SK-N-SH (cell line): ENCODE measurements around the gene RFLNA. TPM values are rescaled to one million over a fixed set of nuclear protein-coding genes. Genes with fewer than 3 reads are reported as not detected.

Source experiments
- CTCF ChIA-PET: fragments of 300-600, 350-600 bp; formaldehyde crosslinking; extraction: SDS; loops from one replicate; lab custom pipeline; 2021; lab: Yijun Ruan, JAX
- POLR2A ChIA-PET: fragments of 350-600 bp; sonication (Branson Sonifier 250); formaldehyde crosslinking; extraction: SDS; loops from one replicate; lab custom pipeline; 2020; ENCODE audit warnings: antibody characterized with exemption, inconsistent platforms; lab: Yijun Ruan, JAX
- DNase-seq: peaks from one replicate; pipeline ENCODE4 v3.0.0; 2012
- H2AFZ ChIP-seq: fragments of 200-600 bp; sonication (generic); 2 replicates; pipeline ENCODE4 v1.8.1; 2016; ENCODE audit warnings: antibody characterized with exemption, mild to moderate bottlenecking, low read depth
- H3F3A ChIP-seq: fragments of 200-600 bp; sonication (generic); replicated peaks from 2 replicates; pipeline ENCODE3; 2016; ENCODE audit warnings: antibody characterized with exemption, mild to moderate bottlenecking; ENCODE audit not compliant: insufficient read depth
- H3K27ac ChIP-seq, 2 experiments: fragments of 200-500 bp in 1 of 2; fragments of 200-600 bp in 1 of 2; sonication (Bioruptor generic) in 1 of 2; sonication (generic), shearing (Covaris generic) in 1 of 2; 2 replicates each; pipeline versions ENCODE4 v1.5.1 to v1.6.1; 2014 to 2016; ENCODE audit warnings: low read depth in 2 of 2, inconsistent platforms in 1 of 2, low read length in 1 of 2, mild to moderate bottlenecking in 1 of 2, mixed read lengths in 1 of 2
- H3K27me3 ChIP-seq: fragments of 200-600 bp; sonication (generic), shearing (Covaris generic); 2 replicates; pipeline ENCODE4 v1.6.1; 2016; ENCODE audit warnings: mixed run types; ENCODE audit not compliant: insufficient read depth
- H3K36me3 ChIP-seq, 2 experiments: fragments of 200-500 bp in 1 of 2; fragments of 200-600 bp in 1 of 2; sonication (Bioruptor generic) in 1 of 2; sonication (generic) in 1 of 2; replicated peaks in 1 of 2; 2 replicates each; pipeline versions ENCODE3 to v1.5.1; 2014 to 2016; ENCODE audit warnings: low read length in 1 of 2, mild to moderate bottlenecking in 1 of 2; ENCODE audit not compliant: insufficient read depth in 2 of 2, control insufficient read depth in 1 of 2
- H3K4me1 ChIP-seq, 2 experiments: fragments of 200-500 bp in 1 of 2; fragments of 200-600 bp in 1 of 2; sonication (Bioruptor generic) in 1 of 2; sonication (generic), shearing (Covaris generic) in 1 of 2; 2 replicates each; pipeline versions ENCODE4 v1.5.1 to v1.6.1; 2014 to 2016; ENCODE audit warnings: low read depth in 1 of 2, low read length in 1 of 2, mixed run types in 1 of 2; ENCODE audit not compliant: insufficient read depth in 2 of 2, control insufficient read depth in 1 of 2
- H3K4me2 ChIP-seq: fragments of 200-600 bp; sonication (generic), shearing (Covaris generic); 2 replicates; pipeline ENCODE4 v1.6.1; 2017; ENCODE audit warnings: mixed run types
- H3K4me3 ChIP-seq, 2 experiments: fragments of 200-500 bp in 1 of 2; fragments of 200-600 bp in 1 of 2; sonication (Bioruptor generic) in 1 of 2; sonication (generic), shearing (Covaris generic) in 1 of 2; 2 replicates each; pipeline versions ENCODE4 v1.5.1 to v1.8.1; 2014 to 2016; ENCODE audit warnings: low read depth in 2 of 2, inconsistent platforms in 1 of 2, low read length in 1 of 2, mild to moderate bottlenecking in 1 of 2, mixed read lengths in 1 of 2, moderate library complexity in 1 of 2
- H3K79me2 ChIP-seq: fragments of 200-600 bp; sonication (generic); 2 replicates; pipeline ENCODE4 v1.8.1; 2017; ENCODE audit warnings: mild to moderate bottlenecking; ENCODE audit not compliant: insufficient read depth
- H3K9ac ChIP-seq: fragments of 200-600 bp; sonication (generic); 2 replicates; pipeline ENCODE4 v1.6.1; 2017; ENCODE audit warnings: mixed run types
- H3K9me2 ChIP-seq: fragments of 200-600 bp; sonication (generic); 2 replicates; pipeline ENCODE4 v1.6.1; 2017; ENCODE audit warnings: mixed run types
- H3K9me3 ChIP-seq: fragments of 200-600 bp; sonication (generic); 2 replicates; pipeline ENCODE4 v1.6.1; 2017; ENCODE audit warnings: mixed run types, mild to moderate bottlenecking, moderate library complexity
- H4K20me1 ChIP-seq: fragments of 200-600 bp; sonication (generic); 2 replicates; pipeline ENCODE4 v1.6.1; 2017; ENCODE audit warnings: mild to moderate bottlenecking, mixed run types; ENCODE audit not compliant: insufficient read depth
- ELF1 ChIP-seq: IDR thresholded peaks from 2 replicates; pipeline ENCODE4 v1.4.0; 2012
- EP300 ChIP-seq, 2 experiments: IDR thresholded peaks; 2 replicates each; pipeline versions ENCODE4 v1.4.0 to v1.6.1; 2012; ENCODE audit warnings: borderline replicate concordance in 1 of 2, low read depth in 1 of 2, low read length in 1 of 2
- FOSL2 ChIP-seq: IDR thresholded peaks from 2 replicates; pipeline ENCODE4 v1.4.0; 2012; ENCODE audit warnings: low read depth, mild to moderate bottlenecking, moderate library complexity, borderline replicate concordance
- MEF2A ChIP-seq: IDR thresholded peaks from 2 replicates; pipeline ENCODE4 v1.4.0; 2012; ENCODE audit warnings: low read depth, borderline replicate concordance
- NFIC ChIP-seq: IDR thresholded peaks from 2 replicates; pipeline ENCODE4 v1.4.0; 2012; ENCODE audit warnings: borderline replicate concordance
- NRF1 ChIP-seq: IDR thresholded peaks from 2 replicates; pipeline ENCODE4 v1.6.1; 2012; ENCODE audit warnings: low read depth, mild to moderate bottlenecking, low read length
- POLR2AphosphoS5 ChIP-seq: IDR thresholded peaks from 2 replicates; pipeline ENCODE4 v1.6.1; 2012; ENCODE audit warnings: low read depth, low read length
- RAD21 ChIP-seq: IDR thresholded peaks from 2 replicates; pipeline ENCODE4 v1.6.1; 2012; ENCODE audit warnings: mild to moderate bottlenecking, low read length
- RFX5 ChIP-seq: IDR thresholded peaks from 2 replicates; pipeline ENCODE4 v1.6.1; 2012; ENCODE audit warnings: mild to moderate bottlenecking, improper control_type of control experiment, low read length
- WGBS: methylation state at CpG from one replicate; pipeline ENCODE4 v1.1.6; 2017; ENCODE audit warnings: low lambda C conversion rate; 5-methylcytosine and 5-hydroxymethylcytosine counted together
- polyA plus RNA-seq, 3 experiments: library from polyadenylated mRNA; depleted of rRNA; stranded (reverse); fragments of >200 nt; gene quantifications; 2 replicates each; pipeline ENCODE4 v1.2.3, GENCODE V29; 2012
- TF ChIP-seq, protein P1 (sequence below): fragments of 150-350 bp; IDR thresholded peaks from 2 replicates; pipeline ENCODE4 v1.6.1; 2016; ENCODE audit warnings: mild to moderate bottlenecking, low read depth, low read length
- TF ChIP-seq, protein P2 (sequence below): IDR thresholded peaks from 2 replicates; pipeline ENCODE4 v1.6.1; 2012; ENCODE audit warnings: mild to moderate bottlenecking, low read depth, low read length, moderate library complexity
- TF ChIP-seq, protein P3 (sequence below): fragments of 150-350 bp; IDR thresholded peaks from 2 replicates; pipeline ENCODE4 v1.6.1; 2017; ENCODE audit warnings: antibody characterized with exemption, low read length, low read depth, borderline replicate concordance

RFLNA gene
- polyA plus RNA-seq, 1 of the 3 experiments (the other 2 are of a cell fraction) = 0.10 TPM

DNA sequence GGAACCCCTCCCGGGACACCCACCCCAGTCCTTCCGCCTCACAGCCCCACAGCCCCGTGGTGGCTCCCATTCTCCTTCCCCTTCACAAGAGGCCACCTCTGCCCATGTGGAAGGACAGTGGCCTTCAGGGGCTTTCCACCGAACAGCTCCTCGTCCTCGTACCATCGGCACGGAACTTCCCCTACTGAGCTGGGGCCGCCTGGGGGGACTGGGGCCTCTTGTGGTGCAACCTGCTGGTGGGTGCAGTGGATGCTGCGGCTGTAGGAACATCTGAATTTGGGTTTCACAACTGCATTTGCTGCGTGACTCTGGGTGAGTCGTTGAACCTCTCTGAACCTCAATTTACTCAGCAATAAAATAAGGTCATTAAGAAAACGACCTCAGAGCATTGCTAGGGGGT, 50.9 kb downstream of the RFLNA start:
- Histone ChIP-seq H3K4me1 (no peaks in the 10 kb centered on the region), H3K9me3 (no peaks in the 10 kb centered on the region), H3K9ac (no peak overlapping the region), H3F3A (no peaks in the 10 kb centered on the region), H4K20me1 (peaks cover 51% of the 10 kb centered on the region), H3K27me3 (no peaks in the 10 kb centered on the region), H3K27ac (no peak overlapping the region), H3K4me2 (no peak overlapping the region), H3K9me2 (no peaks in the 10 kb centered on the region), H3K36me3 (peaks cover 58 to 82% of the 10 kb centered on the region in 2 experiments), H3K4me3 (no peak overlapping the region), H3K79me2 (peaks cover 47% of the 10 kb centered on the region; the same call in 1 of the 2 replicates), H2AFZ (no peak overlapping the region)
- CTCF ChIA-PET = interaction anchor here (0.6 to 1.7 kb wide), 4 partner anchors 17 to 408 kb away, joined by 3 to 5 read pairs (median 3); no protein-coding TSS in a partner anchor
- WGBS = 97% methylated on average over 13 of the region's 13 CpGs
- TF ChIP-seq NFIC = no peak
- DNase-seq = no peak
- POLR2A ChIA-PET = interaction anchor here (0.8 kb wide), 1 partner anchor 23 kb away, joined by 3 read pairs; no protein-coding TSS in a partner anchor

DNA sequence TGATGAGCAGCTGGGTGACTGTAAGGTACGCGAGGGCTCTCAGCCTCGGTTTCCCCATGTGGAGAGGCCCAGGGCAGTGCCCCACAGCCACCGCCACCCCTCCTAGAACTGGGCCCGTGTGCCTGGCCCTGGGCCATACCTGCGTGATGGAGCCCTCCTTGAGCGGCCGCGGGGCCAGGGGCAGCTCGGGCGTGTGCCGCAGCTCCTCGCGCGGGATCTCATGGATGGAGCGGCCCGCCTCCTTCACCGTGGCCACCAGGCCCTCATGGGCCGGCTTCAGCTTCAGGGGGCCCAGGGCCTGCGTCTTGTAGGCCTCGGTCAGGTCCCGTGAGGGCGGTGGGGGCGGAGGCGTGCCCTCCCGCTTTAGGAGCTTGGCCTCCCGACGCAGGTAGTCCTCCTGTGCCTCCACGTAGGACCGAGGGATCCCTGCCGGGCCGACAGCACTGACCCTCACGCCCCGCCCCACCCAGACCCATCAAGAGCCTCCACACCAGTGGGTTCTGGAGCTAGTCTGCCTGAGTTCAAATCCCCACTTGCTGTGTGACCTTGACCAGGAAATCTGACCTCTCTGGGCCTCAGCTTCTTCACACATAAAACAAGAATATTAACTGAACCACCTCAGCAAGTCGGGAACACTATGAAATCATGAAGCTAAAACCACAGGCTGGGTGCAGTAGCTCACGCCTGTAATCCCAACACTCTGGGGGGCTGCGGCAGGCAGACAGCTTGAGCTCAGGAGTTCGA, 51.7 kb downstream of the RFLNA start:
- Histone ChIP-seq H3K27me3 (no peaks in the 10 kb centered on the region), H4K20me1 (peaks cover 51% of the 10 kb centered on the region), H3K27ac (no peak overlapping the region), H2AFZ (no peak overlapping the region)
- no peak for TF ChIP-seq RFX5
- no peak for TF ChIP-seq EP300 (IDR thresholded peaks at IDR 0.05; ENCODE audit: borderline replicate concordance in 1 of 2, low read depth in 1 of 2, low read length in 1 of 2)
- TF ChIP-seq NRF1 = no peak
- TF ChIP-seq, all 33 proteins: peak for 0
- H3K9me3 ChIP-seq = no peaks in the 10 kb centered on the region
- POLR2A ChIA-PET = interaction anchor here (0.8 kb wide), 1 partner anchor 23 kb away, joined by 3 read pairs; no protein-coding TSS in a partner anchor
- H3K9me2 ChIP-seq = no peaks in the 10 kb centered on the region
- peaks cover 57 to 88% of the 10 kb centered on the region in 2 experiments for H3K36me3 ChIP-seq
- no peak overlapping the region for H3K4me2 ChIP-seq
- DNase-seq = no peak
- CTCF ChIA-PET = interaction anchor here (0.7 to 1.9 kb wide), 11 partner anchors 10 to 425 kb away, joined by 3 to 6 read pairs (median 3); no protein-coding TSS in a partner anchor
- no peak overlapping the region for H3K4me3 ChIP-seq
- WGBS = 95% methylated on average over 24 of the region's 38 CpGs
- H3K4me1 ChIP-seq = no peaks in the 10 kb centered on the region
- H3K79me2 ChIP-seq = peaks cover 50% of the 10 kb centered on the region; the same call in 1 of the 2 replicates
- no peaks in the 10 kb centered on the region for H3F3A ChIP-seq
- H3K9ac ChIP-seq = no peak overlapping the region

DNA sequence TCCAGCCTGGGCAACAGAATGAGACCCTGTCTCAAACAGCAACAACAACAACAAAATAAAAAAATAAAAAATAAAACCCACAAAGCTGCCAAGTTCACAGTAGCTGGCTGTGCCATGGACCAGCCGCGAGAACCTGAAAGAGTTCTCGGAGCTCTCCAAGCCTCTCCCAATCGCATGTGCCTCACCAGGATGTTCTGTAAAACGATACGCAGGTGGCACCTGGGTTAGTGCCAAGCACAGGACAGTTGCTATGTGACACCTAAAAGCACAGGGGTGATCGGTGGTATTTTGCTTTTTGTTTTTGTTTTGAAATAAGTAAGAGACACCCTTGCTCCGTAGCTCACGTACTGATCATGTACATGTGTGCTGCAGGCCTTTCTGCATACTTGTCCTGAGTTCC, 52.4 kb downstream of the RFLNA start:
- H3K27me3 ChIP-seq = no peaks in the 10 kb centered on the region
- no peak overlapping the region for H2AFZ ChIP-seq
- H3K36me3 ChIP-seq = peaks cover 60 to 90% of the 10 kb centered on the region in 2 experiments
- no peaks in the 10 kb centered on the region for H3K4me1 ChIP-seq
- WGBS = 90% methylated on average over 9 of the region's 9 CpGs
- H4K20me1 ChIP-seq = peaks cover 53% of the 10 kb centered on the region
- H3K9me2 ChIP-seq = no peaks in the 10 kb centered on the region
- H3F3A ChIP-seq = peaks cover 5% of the 10 kb centered on the region
- no peak overlapping the region for H3K27ac ChIP-seq
- H3K4me2 ChIP-seq = no peak overlapping the region
- no peak overlapping the region for H3K4me3 ChIP-seq
- CTCF ChIA-PET = interaction anchor here (0.7 to 1.9 kb wide), 9 partner anchors 9 to 424 kb away, joined by 3 to 6 read pairs (median 4); no protein-coding TSS in a partner anchor
- DNase-seq = no peak
- no peaks in the 10 kb centered on the region for H3K9me3 ChIP-seq
- no peak overlapping the region for H3K9ac ChIP-seq
- POLR2A ChIA-PET = no interaction called here
- peaks cover 54% of the 10 kb centered on the region; the same call in 1 of the 2 replicates for H3K79me2 ChIP-seq
- TF ChIP-seq EP300 (IDR thresholded peaks at IDR 0.05; ENCODE audit: borderline replicate concordance in 1 of 2, low read depth in 1 of 2, low read length in 1 of 2) (no peak), RAD21 (no peak), NRF1 (no peak), ELF1 (no peak), FOSL2 (no peak), POLR2AphosphoS5 (no peak), MEF2A (no peak), RFX5 (no peak)
- TF ChIP-seq, protein P1, sequence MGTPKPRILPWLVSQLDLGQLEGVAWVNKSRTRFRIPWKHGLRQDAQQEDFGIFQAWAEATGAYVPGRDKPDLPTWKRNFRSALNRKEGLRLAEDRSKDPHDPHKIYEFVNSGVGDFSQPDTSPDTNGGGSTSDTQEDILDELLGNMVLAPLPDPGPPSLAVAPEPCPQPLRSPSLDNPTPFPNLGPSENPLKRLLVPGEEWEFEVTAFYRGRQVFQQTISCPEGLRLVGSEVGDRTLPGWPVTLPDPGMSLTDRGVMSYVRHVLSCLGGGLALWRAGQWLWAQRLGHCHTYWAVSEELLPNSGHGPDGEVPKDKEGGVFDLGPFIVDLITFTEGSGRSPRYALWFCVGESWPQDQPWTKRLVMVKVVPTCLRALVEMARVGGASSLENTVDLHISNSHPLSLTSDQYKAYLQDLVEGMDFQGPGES = no peak
- TF ChIP-seq, protein P2, sequence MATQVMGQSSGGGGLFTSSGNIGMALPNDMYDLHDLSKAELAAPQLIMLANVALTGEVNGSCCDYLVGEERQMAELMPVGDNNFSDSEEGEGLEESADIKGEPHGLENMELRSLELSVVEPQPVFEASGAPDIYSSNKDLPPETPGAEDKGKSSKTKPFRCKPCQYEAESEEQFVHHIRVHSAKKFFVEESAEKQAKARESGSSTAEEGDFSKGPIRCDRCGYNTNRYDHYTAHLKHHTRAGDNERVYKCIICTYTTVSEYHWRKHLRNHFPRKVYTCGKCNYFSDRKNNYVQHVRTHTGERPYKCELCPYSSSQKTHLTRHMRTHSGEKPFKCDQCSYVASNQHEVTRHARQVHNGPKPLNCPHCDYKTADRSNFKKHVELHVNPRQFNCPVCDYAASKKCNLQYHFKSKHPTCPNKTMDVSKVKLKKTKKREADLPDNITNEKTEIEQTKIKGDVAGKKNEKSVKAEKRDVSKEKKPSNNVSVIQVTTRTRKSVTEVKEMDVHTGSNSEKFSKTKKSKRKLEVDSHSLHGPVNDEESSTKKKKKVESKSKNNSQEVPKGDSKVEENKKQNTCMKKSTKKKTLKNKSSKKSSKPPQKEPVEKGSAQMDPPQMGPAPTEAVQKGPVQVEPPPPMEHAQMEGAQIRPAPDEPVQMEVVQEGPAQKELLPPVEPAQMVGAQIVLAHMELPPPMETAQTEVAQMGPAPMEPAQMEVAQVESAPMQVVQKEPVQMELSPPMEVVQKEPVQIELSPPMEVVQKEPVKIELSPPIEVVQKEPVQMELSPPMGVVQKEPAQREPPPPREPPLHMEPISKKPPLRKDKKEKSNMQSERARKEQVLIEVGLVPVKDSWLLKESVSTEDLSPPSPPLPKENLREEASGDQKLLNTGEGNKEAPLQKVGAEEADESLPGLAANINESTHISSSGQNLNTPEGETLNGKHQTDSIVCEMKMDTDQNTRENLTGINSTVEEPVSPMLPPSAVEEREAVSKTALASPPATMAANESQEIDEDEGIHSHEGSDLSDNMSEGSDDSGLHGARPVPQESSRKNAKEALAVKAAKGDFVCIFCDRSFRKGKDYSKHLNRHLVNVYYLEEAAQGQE = no peak
- TF ChIP-seq, protein P3, sequence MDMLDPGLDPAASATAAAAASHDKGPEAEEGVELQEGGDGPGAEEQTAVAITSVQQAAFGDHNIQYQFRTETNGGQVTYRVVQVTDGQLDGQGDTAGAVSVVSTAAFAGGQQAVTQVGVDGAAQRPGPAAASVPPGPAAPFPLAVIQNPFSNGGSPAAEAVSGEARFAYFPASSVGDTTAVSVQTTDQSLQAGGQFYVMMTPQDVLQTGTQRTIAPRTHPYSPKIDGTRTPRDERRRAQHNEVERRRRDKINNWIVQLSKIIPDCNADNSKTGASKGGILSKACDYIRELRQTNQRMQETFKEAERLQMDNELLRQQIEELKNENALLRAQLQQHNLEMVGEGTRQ = no peak
